Upper lobe of left lung (tissue), 6 donors: ENCODE measurements around the gene IDUA. TPM values are rescaled to one million over a fixed set of nuclear protein-coding genes. Genes with fewer than 3 reads are reported as not detected.

Source experiments
- ATAC-seq, 2 donors: fragments of 200-7000 bp; cut with Tn5 transposase; one replicate each; pipeline ENCODE4 v1.9.1; 2022; ENCODE audit warnings: mild to moderate bottlenecking in 2 of 2, moderate library complexity in 2 of 2; ENCODE audit not compliant: low FRiP score in 2 of 2
- DNase-seq, 2 donors: peaks; one replicate each; pipeline ENCODE4 v3.0.0-alpha.2; 2019 to 2020
- H3K27ac ChIP-seq, 4 donors: fragments of 200-600 bp; sonication (generic); one replicate each; pipeline ENCODE4 v1.5.1; 2016 to 2019
- H3K27me3 ChIP-seq, 4 donors: fragments of 200-600 bp; sonication (generic); one replicate each; pipeline ENCODE4 v1.5.1; 2017 to 2019
- H3K36me3 ChIP-seq, 4 donors: fragments of 200-600 bp; sonication (generic); one replicate each; pipeline ENCODE4 v1.5.1; 2016 to 2019
- H3K4me1 ChIP-seq, 4 donors: fragments of 200-600 bp; sonication (generic); one replicate each; pipeline ENCODE4 v1.5.1; 2018 to 2019
- H3K4me3 ChIP-seq, 4 donors: fragments of 200-600 bp; sonication (generic); one replicate each; pipeline ENCODE4 v1.5.1; 2017 to 2019; ENCODE audit warnings: mild to moderate bottlenecking in 2 of 4, moderate library complexity in 1 of 4
- H3K9me3 ChIP-seq, 4 donors: fragments of 200-600 bp; sonication (generic); one replicate each; pipeline ENCODE4 v1.5.1; 2018 to 2019
- EP300 ChIP-seq, 4 donors: sonication (generic); formaldehyde crosslinking; IDR thresholded peaks; one replicate each; pipeline ENCODE4 v1.5.1; 2017; ENCODE audit warnings: antibody characterized with exemption in 4 of 4, control low read depth in 2 of 4
- POLR2A ChIP-seq, 4 donors: fragments of 450-650 bp; IDR thresholded peaks; one replicate each; pipeline ENCODE4 v1.5.1; 2016 to 2017; ENCODE audit warnings: antibody characterized with exemption in 4 of 4, mild to moderate bottlenecking in 2 of 4
- POLR2AphosphoS5 ChIP-seq, 2 donors: sonication (generic); formaldehyde crosslinking; IDR thresholded peaks; one replicate each; pipeline ENCODE4 v1.5.1; 2017; ENCODE audit warnings: antibody characterized with exemption in 2 of 2
- WGBS, 2 donors: methylation state at CpG; one replicate each; pipeline ENCODE4 v1.1.5; 2017 to 2018; 5-methylcytosine and 5-hydroxymethylcytosine counted together
- total RNA-seq, 6 donors: library from RNA; depleted of rRNA in 4 of 6; stranded (reverse); fragments of >200 nt in 4 of 6; gene quantifications; one replicate each; pipeline versions ENCODE4 v1.1.0 to v1.2.1, GENCODE V29; 2016 to 2021
- TF ChIP-seq, protein P1 (sequence below), 6 experiments: fragments of 450-650 bp in 4 of 6; fragments of 200-600 bp in 2 of 6; sonication (generic) in 2 of 6; IDR thresholded peaks; one replicate each; pipeline ENCODE4 v1.5.1; 2016 to 2019; ENCODE audit warnings: antibody characterized with exemption in 6 of 6
- donor health status: DM: no; HTN: no; CAD: no; lungs with moderate emphysema.
- donor health status: DM: no; HTN: yes; CAD: no; lungs with severe emphysema.

Gene IDUA
- total RNA-seq, 6 donors from 2014 or later: 13.5 to 152 (median 55.9) TPM

DNA sequence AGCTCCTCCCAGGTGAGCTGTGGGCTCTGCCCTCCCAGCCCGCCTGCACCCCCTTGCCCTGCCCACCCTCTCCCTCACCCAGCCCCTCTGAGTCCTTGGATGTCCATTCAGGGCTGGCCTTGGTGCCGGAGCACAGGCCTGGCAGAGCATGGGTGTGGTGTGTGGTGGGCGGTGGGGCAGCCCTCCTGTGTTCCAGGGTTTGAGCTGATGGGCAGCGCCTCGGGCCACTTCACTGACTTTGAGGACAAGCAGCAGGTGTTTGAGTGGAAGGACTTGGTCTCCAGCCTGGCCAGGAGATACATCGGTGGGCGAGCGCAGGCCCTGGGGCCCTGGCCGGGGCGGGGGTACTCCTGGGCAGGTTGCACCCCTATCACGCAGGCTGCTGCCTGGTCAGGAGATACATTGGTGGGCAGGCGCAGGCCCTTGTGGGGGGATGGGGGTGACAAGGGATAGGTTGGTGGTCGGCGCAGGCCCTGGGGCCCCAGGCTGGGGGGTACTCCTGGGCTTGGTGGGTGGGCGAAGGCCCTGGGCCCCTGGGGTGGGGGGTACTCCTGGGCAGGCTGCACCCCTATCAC lies 13.9 kb downstream of the IDUA start:
- peaks cover 29 to 44% (median 31%) of the 10 kb centered on the region in 4 donors for H3K4me1 ChIP-seq
- H3K27ac ChIP-seq: no peak overlapping the region
- H3K9me3 ChIP-seq: no peaks in the 10 kb centered on the region
- ATAC-seq: no peak
- TF ChIP-seq POLR2A (IDR thresholded peaks at IDR 0.05) (no peak), POLR2AphosphoS5 (IDR thresholded peaks at IDR 0.05) (no peak), EP300 (IDR thresholded peaks at IDR 0.05) (no peak)
- TF ChIP-seq, protein P1, sequence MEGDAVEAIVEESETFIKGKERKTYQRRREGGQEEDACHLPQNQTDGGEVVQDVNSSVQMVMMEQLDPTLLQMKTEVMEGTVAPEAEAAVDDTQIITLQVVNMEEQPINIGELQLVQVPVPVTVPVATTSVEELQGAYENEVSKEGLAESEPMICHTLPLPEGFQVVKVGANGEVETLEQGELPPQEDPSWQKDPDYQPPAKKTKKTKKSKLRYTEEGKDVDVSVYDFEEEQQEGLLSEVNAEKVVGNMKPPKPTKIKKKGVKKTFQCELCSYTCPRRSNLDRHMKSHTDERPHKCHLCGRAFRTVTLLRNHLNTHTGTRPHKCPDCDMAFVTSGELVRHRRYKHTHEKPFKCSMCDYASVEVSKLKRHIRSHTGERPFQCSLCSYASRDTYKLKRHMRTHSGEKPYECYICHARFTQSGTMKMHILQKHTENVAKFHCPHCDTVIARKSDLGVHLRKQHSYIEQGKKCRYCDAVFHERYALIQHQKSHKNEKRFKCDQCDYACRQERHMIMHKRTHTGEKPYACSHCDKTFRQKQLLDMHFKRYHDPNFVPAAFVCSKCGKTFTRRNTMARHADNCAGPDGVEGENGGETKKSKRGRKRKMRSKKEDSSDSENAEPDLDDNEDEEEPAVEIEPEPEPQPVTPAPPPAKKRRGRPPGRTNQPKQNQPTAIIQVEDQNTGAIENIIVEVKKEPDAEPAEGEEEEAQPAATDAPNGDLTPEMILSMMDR (IDR thresholded peaks at IDR 0.05): no peak
- H3K36me3 ChIP-seq: no peaks in the 10 kb centered on the region
- H3K27me3 ChIP-seq: peaks cover 4 to 56% (median 41%) of the 10 kb centered on the region in 4 donors
- DNase-seq: peak in 1 of 2 donors; percentile 82
- H3K4me3 ChIP-seq: no peak overlapping the region
- 85 to 91% methylated on average over 7 to 13 of the region's 15 CpGs for WGBS, 2 donors

DNA sequence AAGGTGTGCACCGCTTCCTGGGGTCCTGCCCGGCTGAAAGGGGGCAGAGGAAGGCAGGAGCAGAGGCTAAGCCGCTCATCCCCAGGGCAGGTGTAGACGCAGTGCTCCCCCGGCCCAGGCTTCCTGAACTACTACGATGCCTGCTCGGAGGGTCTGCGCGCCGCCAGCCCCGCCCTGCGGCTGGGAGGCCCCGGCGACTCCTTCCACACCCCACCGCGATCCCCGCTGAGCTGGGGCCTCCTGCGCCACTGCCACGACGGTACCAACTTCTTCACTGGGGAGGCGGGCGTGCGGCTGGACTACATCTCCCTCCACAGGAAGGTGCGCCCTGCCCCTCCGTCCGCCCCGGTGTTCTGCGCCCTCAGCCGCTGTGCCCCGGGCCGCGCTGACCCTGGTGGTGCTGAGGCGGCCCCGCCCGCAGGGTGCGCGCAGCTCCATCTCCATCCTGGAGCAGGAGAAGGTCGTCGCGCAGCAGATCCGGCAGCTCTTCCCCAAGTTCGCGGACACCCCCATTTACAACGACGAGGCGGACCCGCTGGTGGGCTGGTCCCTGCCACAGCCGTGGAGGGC lies 14.8 kb downstream of the IDUA start:
- H3K36me3 ChIP-seq: no peaks in the 10 kb centered on the region
- peak overlapping the region in 1 of 4 donors; percentile 9 for H3K4me3 ChIP-seq
- TF ChIP-seq EP300 (IDR thresholded peaks at IDR 0.05) (no peak), POLR2A (IDR thresholded peaks at IDR 0.05) (no peak)
- TF ChIP-seq, protein P1 (IDR thresholded peaks at IDR 0.05): no peak
- H3K4me1 ChIP-seq: peaks cover 29 to 43% (median 31%) of the 10 kb centered on the region in 4 donors
- H3K9me3 ChIP-seq: no peaks in the 10 kb centered on the region
- no peak overlapping the region for H3K27ac ChIP-seq
- H3K27me3 ChIP-seq: peaks cover 4 to 55% (median 38%) of the 10 kb centered on the region in 4 donors
- 23 to 29% methylated on average over 8 to 47 of the region's 48 CpGs for WGBS, 2 donors
- no peak for ATAC-seq
- DNase-seq: peak in 1 of 2 donors; percentile 83

DNA sequence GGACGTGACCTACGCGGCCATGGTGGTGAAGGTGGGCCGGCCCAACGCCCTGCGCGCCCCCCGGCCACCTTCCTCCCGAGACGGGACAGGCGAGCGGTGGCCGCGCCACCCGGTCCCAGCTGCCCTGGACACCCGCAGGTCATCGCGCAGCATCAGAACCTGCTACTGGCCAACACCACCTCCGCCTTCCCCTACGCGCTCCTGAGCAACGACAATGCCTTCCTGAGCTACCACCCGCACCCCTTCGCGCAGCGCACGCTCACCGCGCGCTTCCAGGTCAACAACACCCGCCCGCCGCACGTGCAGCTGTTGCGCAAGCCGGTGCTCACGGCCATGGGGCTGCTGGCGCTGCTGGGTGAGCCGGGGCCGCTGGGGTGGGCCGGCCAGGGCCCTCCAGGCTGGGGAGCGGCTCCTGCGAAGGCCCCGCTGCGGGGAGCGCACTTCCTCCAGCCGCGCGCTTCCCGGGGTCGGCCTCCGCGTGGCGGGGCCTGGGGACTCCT lies 15.3 kb downstream of the IDUA start:
- Histone ChIP-seq H3K4me1 (peaks cover 26 to 38% (median 28%) of the 10 kb centered on the region in 4 donors), H3K9me3 (no peaks in the 10 kb centered on the region), H3K27me3 (peaks cover 4 to 52% (median 36%) of the 10 kb centered on the region in 4 donors), H3K4me3 (peak overlapping the region in 1 of 4 donors; percentile 9), H3K27ac (no peak overlapping the region), H3K36me3 (no peaks in the 10 kb centered on the region)
- peak; percentile 54 to 93 for DNase-seq
- TF ChIP-seq POLR2AphosphoS5 (IDR thresholded peaks at IDR 0.05) (no peak), EP300 (IDR thresholded peaks at IDR 0.05) (no peak), POLR2A (IDR thresholded peaks at IDR 0.05) (no peak)
- TF ChIP-seq, protein P1 (IDR thresholded peaks at IDR 0.05): no peak
- peak in 1 of 2 donors; percentile 20 for ATAC-seq
- 3% methylated on average over 15 of the region's 54 CpGs; no CpG with 5 or more reads in 1 of the 2 donors for WGBS, 2 donors

DNA sequence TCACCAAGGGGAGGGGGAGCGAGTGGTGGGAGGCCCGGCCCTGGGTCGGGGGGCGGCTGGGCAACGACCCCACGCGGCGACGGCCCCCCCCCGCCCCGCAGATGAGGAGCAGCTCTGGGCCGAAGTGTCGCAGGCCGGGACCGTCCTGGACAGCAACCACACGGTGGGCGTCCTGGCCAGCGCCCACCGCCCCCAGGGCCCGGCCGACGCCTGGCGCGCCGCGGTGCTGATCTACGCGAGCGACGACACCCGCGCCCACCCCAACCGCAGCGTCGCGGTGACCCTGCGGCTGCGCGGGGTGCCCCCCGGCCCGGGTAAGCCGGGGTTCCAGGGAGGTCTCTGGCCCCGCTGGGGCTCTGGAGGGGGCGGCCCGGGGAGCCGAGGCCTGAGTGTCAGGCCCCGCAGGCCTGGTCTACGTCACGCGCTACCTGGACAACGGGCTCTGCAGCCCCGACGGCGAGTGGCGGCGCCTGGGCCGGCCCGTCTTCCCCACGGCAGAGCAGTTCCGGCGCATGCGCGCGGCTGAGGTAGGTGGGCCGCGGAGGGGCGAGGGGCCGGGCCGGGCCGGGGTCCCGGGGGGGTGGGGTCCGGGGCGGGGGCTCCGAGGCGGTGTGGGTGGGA lies 15.9 kb downstream of the IDUA start:
- ATAC-seq: no peak
- H3K27ac ChIP-seq: no peak overlapping the region
- H3K36me3 ChIP-seq: no peaks in the 10 kb centered on the region
- peak in 1 of 2 donors; percentile 84 for DNase-seq
- peaks cover 4 to 47% (median 31%) of the 10 kb centered on the region in 4 donors for H3K27me3 ChIP-seq
- peak overlapping the region in 1 of 4 donors; percentile 9 for H3K4me3 ChIP-seq
- 3% methylated on average over 8 of the region's 75 CpGs; no CpG with 5 or more reads in 1 of the 2 donors for WGBS, 2 donors
- H3K4me1 ChIP-seq: peaks cover 21 to 32% (median 23%) of the 10 kb centered on the region in 4 donors
- TF ChIP-seq EP300 (IDR thresholded peaks at IDR 0.05): no peak
- TF ChIP-seq POLR2A (IDR thresholded peaks at IDR 0.05): no peak
- TF ChIP-seq, protein P1 (IDR thresholded peaks at IDR 0.05): no peak
- no peak for TF ChIP-seq POLR2AphosphoS5 (IDR thresholded peaks at IDR 0.05)
- no peaks in the 10 kb centered on the region for H3K9me3 ChIP-seq
